H1 (cell line): ENCODE data around the gene KRTAP10-5. TPM values are rescaled to one million over a fixed set of nuclear protein-coding genes. Genes with fewer than 3 reads are reported as not detected.

Experiments used
- CTCF ChIA-PET: fragments of 300-600 bp; sonication (Branson Sonifier 250); formaldehyde crosslinking; loops from one replicate; lab custom pipeline; 2021; ENCODE audit not compliant: partially characterized antibody; lab: Charles Lee
- POLR2A ChIA-PET: fragments of 300-600 bp; sonication (Branson Sonifier 250); formaldehyde crosslinking; loops from one replicate; lab custom pipeline; 2021; ENCODE audit warnings: inconsistent platforms; ENCODE audit not compliant: partially characterized antibody; lab: Charles Lee
- DNase-seq, 2 experiments: peaks; one replicate each; pipeline versions ENCODE4 v3.0.0 to v3.0.0-alpha.2; 2010 to 2022; ENCODE audit warnings: low spot score in 2 of 2, low read depth in 1 of 2, mixed read lengths in 1 of 2
- FAIRE-seq: peaks from 2 replicates; lab custom pipeline; 2011; peaks lifted over from hg19 to GRCh38; lab: Jason Lieb, UNC
- H2AFZ ChIP-seq: 2 replicates; pipeline ENCODE4 v1.8.1; 2012; ENCODE audit warnings: low read length, inconsistent platforms
- H2AK5ac ChIP-seq: 2 replicates; pipeline ENCODE4 v1.6.1; 2013; ENCODE audit warnings: low read depth, low read length
- H2BK120ac ChIP-seq: replicated peaks from 2 replicates; pipeline ENCODE3; 2013; ENCODE audit warnings: low read depth, low read length, inconsistent platforms
- H2BK12ac ChIP-seq: 2 replicates; pipeline ENCODE4 v1.6.1; 2013; ENCODE audit warnings: low read depth, low read length
- H2BK15ac ChIP-seq: 2 replicates; pipeline ENCODE4 v1.6.1; 2013; ENCODE audit warnings: low read length
- H2BK20ac ChIP-seq: 2 replicates; pipeline ENCODE4 v1.6.1; 2013; ENCODE audit warnings: low read length
- H2BK5ac ChIP-seq: 2 replicates; pipeline ENCODE4 v1.6.1; 2013; ENCODE audit warnings: low read depth, low read length
- H3K14ac ChIP-seq: 2 replicates; pipeline ENCODE4 v1.6.1; 2013; ENCODE audit warnings: inconsistent platforms; ENCODE audit not compliant: insufficient read length
- H3K18ac ChIP-seq: 2 replicates; pipeline ENCODE4 v1.6.1; 2013; ENCODE audit warnings: low read length; ENCODE audit errors: extremely low read depth
- H3K23ac ChIP-seq: 2 replicates; pipeline ENCODE4 v1.6.1; 2013; ENCODE audit warnings: inconsistent platforms; ENCODE audit not compliant: insufficient read length
- H3K23me2 ChIP-seq: 2 replicates; pipeline ENCODE4 v1.6.1; 2013; ENCODE audit warnings: low read depth, low read length
- H3K27ac ChIP-seq: 2 replicates; pipeline ENCODE4 v1.6.1; 2011; ENCODE audit warnings: low read depth, low read length, inconsistent platforms
- H3K27me3 ChIP-seq, 4 experiments: replicated peaks in 1 of 4; 1 replicate in 1 of 4; 2 replicates in 3 of 4; pipeline versions ENCODE4 v1.6.1 to v1.8.1; 2011 to 2013; ENCODE audit warnings: low read length in 3 of 4, mild to moderate bottlenecking in 3 of 4, inconsistent platforms in 2 of 4, mixed read lengths in 2 of 4, moderate library complexity in 1 of 4; ENCODE audit not compliant: control insufficient read depth in 3 of 4, insufficient read depth in 3 of 4; ENCODE audit errors: extremely low read depth in 1 of 4
- H3K36me3 ChIP-seq, 4 experiments: 2 replicates each; pipeline versions ENCODE4 v1.6.1 to v1.8.1; 2011 to 2013; ENCODE audit warnings: mild to moderate bottlenecking in 4 of 4, low read length in 3 of 4, moderate library complexity in 2 of 4, control low read depth in 1 of 4, inconsistent platforms in 1 of 4; ENCODE audit not compliant: insufficient read depth in 4 of 4, control insufficient read depth in 2 of 4
- H3K4ac ChIP-seq: replicated peaks from 2 replicates; pipeline ENCODE3; 2013; ENCODE audit warnings: low read length, low read depth, mixed read lengths, inconsistent platforms; ENCODE audit not compliant: insufficient read length
- H3K4me1 ChIP-seq, 4 experiments: replicated peaks in 1 of 4; 1 replicate in 1 of 4; 2 replicates in 3 of 4; pipeline versions ENCODE4 v1.6.1 to v1.8.1; 2011 to 2013; ENCODE audit warnings: low read length in 3 of 4, inconsistent platforms in 2 of 4, mixed read lengths in 1 of 4; ENCODE audit not compliant: insufficient read depth in 4 of 4, control insufficient read depth in 3 of 4
- H3K4me2 ChIP-seq, 2 experiments: 2 replicates each; pipeline versions ENCODE4 v1.6.1 to v1.8.1; 2011 to 2013; ENCODE audit warnings: low read depth in 2 of 2, low read length in 2 of 2, control low read depth in 1 of 2, inconsistent platforms in 1 of 2, mild to moderate bottlenecking in 1 of 2; ENCODE audit not compliant: insufficient read depth in 1 of 2
- H3K4me3 ChIP-seq, 4 experiments: fragments of 200-600, 300-600 bp in 1 of 4; sonication (generic), shearing (Covaris generic), sonication (Bioruptor Twin) in 1 of 4; 2 replicates each; pipeline versions ENCODE4 v1.5.1 to v1.8.1; 2011 to 2016; ENCODE audit warnings: low read length in 4 of 4, low read depth in 3 of 4, control low read depth in 2 of 4, inconsistent platforms in 2 of 4, mild to moderate bottlenecking in 2 of 4, mixed read lengths in 1 of 4, moderate library complexity in 1 of 4; ENCODE audit not compliant: insufficient read depth in 2 of 4; ENCODE audit errors: extremely low read depth in 1 of 4
- H3K56ac ChIP-seq: replicated peaks from 2 replicates; pipeline ENCODE3; 2013; ENCODE audit warnings: low read depth, mild to moderate bottlenecking, mixed read lengths, low read length, inconsistent platforms; ENCODE audit not compliant: insufficient read length
- H3K79me1 ChIP-seq: 2 replicates; pipeline ENCODE4 v1.6.1; 2013; ENCODE audit warnings: low read depth, low read length, control low read depth
- H3K79me2 ChIP-seq, 2 experiments: 2 replicates each; pipeline versions ENCODE4 v1.6.1 to v1.8.1; 2012 to 2013; ENCODE audit warnings: low read length in 2 of 2, mild to moderate bottlenecking in 2 of 2, inconsistent platforms in 1 of 2; ENCODE audit not compliant: insufficient read depth in 2 of 2, control insufficient read depth in 1 of 2
- H3K9ac ChIP-seq, 4 experiments: replicated peaks in 1 of 4; 1 replicate in 1 of 4; 2 replicates in 3 of 4; pipeline versions ENCODE4 v1.6.1 to v1.8.1; 2011 to 2013; ENCODE audit warnings: low read depth in 3 of 4, low read length in 3 of 4, control low read depth in 2 of 4, mild to moderate bottlenecking in 2 of 4, moderate library complexity in 2 of 4, inconsistent platforms in 1 of 4; ENCODE audit errors: extremely low read depth in 1 of 4
- H3K9me3 ChIP-seq, 2 experiments: 2 replicates each; pipeline versions ENCODE4 v1.6.1 to v1.8.1; 2012 to 2013; ENCODE audit warnings: mild to moderate bottlenecking in 2 of 2, moderate library complexity in 2 of 2, control low read depth in 1 of 2, inconsistent platforms in 1 of 2, low read depth in 1 of 2, low read length in 1 of 2, mixed read lengths in 1 of 2; ENCODE audit not compliant: insufficient read depth in 2 of 2
- H4K20me1 ChIP-seq, 2 experiments: replicated peaks in 1 of 2; 2 replicates each; pipeline versions ENCODE3 to v1.8.1; 2011 to 2013; ENCODE audit warnings: inconsistent platforms in 2 of 2, low read length in 2 of 2, mild to moderate bottlenecking in 1 of 2; ENCODE audit not compliant: insufficient read depth in 2 of 2, control insufficient read depth in 1 of 2
- H4K5ac ChIP-seq: 2 replicates; pipeline ENCODE4 v1.6.1; 2013; ENCODE audit warnings: low read length, low read depth, mixed read lengths, inconsistent platforms; ENCODE audit not compliant: insufficient read length
- H4K8ac ChIP-seq: 2 replicates; pipeline ENCODE4 v1.8.0; 2013; ENCODE audit warnings: mild to moderate bottlenecking, moderate library complexity, low read length, inconsistent platforms; ENCODE audit not compliant: insufficient read depth; ENCODE audit errors: extremely low read depth
- H4K91ac ChIP-seq: replicated peaks from 2 replicates; pipeline ENCODE3; 2013; ENCODE audit warnings: low read length, mixed read lengths, inconsistent platforms; ENCODE audit not compliant: insufficient read length
- SUZ12 ChIP-seq: fragments of 200-600 bp; sonication (generic); IDR thresholded peaks from 2 replicates; pipeline ENCODE4 v1.6.1; 2012; ENCODE audit warnings: mild to moderate bottlenecking, inconsistent platforms, low read length, moderate library complexity, mixed read lengths
- WGBS, 2 experiments: shearing (Covaris generic) in 1 of 2; methylation state at CpG; one replicate each; pipeline versions ENCODE4 v1.1.6 to v1.1.7; 2013 to 2015; ENCODE audit warnings: low lambda C conversion rate in 2 of 2, mixed read lengths in 2 of 2, inconsistent platforms in 1 of 2, low coverage in 1 of 2, missing lambda C conversion rate in 1 of 2; ENCODE audit not compliant: insufficient replicate concordance in 2 of 2, insufficient coverage in 1 of 2, insufficient read length in 1 of 2; ENCODE audit errors: extremely low coverage in 1 of 2, missing lambda C conversion rate in 1 of 2; 5-methylcytosine and 5-hydroxymethylcytosine counted together
- polyA plus RNA-seq, 7 experiments: library from polyadenylated mRNA; depleted of rRNA in 3 of 7; stranded (reverse) in 5 of 7; unstranded in 2 of 7; fragments of >200 nt in 5 of 7; fragments of 200-250 nt in 2 of 7; gene quantifications; 1 replicate in 5 of 7; 2 replicates in 1 of 7; 4 replicates in 1 of 7; pipeline versions ENCODE4 v1.2.1 to v1.2.3, GENCODE V29; 2011 to 2013; ENCODE audit warnings: missing spikeins in 2 of 7, mixed read lengths in 2 of 7
- total RNA-seq: library from RNA; stranded (reverse); fragmentation: NEBNext Ultra II Directional; extraction: Animal tissue kit (Norgen Biotek cat#: 25700); gene quantifications from 2 replicates; pipeline ENCODE4 v1.2.1, GENCODE V29; 2021

The KRTAP10-5 gene
- total and polyA plus RNA-seq, 2 of the 8 experiments (the other 6 are each of a cell fraction or from before 2014, with no cell fraction given), result 0.09 TPM; not detected in 1

DNA sequence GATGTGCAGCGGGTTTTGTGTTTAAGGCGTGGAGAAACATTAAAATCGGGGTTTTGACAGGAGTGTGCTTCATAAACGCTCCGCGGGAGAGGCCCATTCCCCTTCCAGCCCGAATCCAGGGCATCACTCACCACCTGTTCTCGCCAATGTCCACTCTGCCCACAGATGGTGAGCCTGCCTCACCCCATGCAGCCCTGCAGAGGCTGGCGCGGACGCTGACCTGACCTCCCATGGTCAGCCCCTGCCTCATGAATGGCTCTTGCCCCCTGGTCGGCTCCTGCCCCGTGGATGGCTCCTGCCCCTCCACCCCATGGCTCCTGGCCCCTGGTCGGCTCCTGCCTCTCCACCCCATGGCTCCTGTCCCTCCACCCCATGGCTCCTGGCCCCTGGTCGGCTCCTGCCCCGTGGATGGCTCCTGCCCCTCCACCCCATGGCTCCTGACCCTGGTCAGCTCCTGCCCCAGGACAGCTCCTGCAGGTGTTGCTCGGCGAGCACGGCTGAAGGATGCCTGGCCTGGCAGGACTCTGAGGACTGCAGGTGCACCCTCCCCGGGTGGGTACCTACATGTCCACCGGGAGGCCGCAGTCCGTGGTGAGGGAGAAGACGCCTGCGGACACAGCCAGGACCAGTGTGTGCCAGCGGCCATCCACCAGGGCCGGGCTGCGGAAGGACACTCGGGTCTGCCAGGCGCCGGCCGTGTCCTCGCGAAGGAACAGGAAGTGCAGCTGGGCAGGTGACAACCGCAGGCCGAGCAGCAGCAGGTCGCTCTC is 47.1 kb downstream of the KRTAP10-5 start:
- H2BK12ac ChIP-seq, result peak overlapping the region; percentile 9; the same call in 1 of the 2 replicates

More for the DNA sequence above, 47.1 kb downstream of the KRTAP10-5 start:
- ChIA-PET CTCF (interaction anchor here (0.6 to 0.9 kb wide), 3 partner anchors 13 to 729 kb away, joined by 3 read pairs; no protein-coding TSS in a partner anchor), POLR2A (interaction anchor here (1.9 kb wide), 1 partner anchor 13 kb away, joined by 6 read pairs; no protein-coding TSS in a partner anchor)
- FAIRE-seq (no peak), DNase-seq (no peak)
- Histone ChIP-seq H2BK5ac (peak overlapping the region; percentile 44; the same call in 1 of the 2 replicates), H4K20me1 (peaks cover 0 to 2% of the 10 kb centered on the region in 2 experiments), H3K9ac (no peak overlapping the region), H2BK20ac (no peak overlapping the region), H2AFZ (no peak overlapping the region), H4K5ac (no peak overlapping the region), H3K27me3 (no peaks in the 10 kb centered on the region), H3K27ac (no peak overlapping the region), H3K23me2 (peaks cover 4% of the 10 kb centered on the region; the same call in 1 of the 2 replicates), H3K9me3 (no peaks in the 10 kb centered on the region), H2AK5ac (no peak overlapping the region), H4K91ac (no peak overlapping the region), H3K14ac (no peak overlapping the region), H3K4me3 (no peak overlapping the region), H2BK120ac (no peak overlapping the region), H3K23ac (no peak overlapping the region), H3K79me1 (no peaks in the 10 kb centered on the region), H3K4ac (no peak overlapping the region), H4K8ac (no peak overlapping the region), H3K4me1 (peaks cover 0 to 3% (median 0%) of the 10 kb centered on the region in 4 experiments; a peak in 1 of 7 replicates)
- WGBS, 2 experiments, result 93% methylated on average over 35 of the region's 37 CpGs; no CpG with 5 or more reads in 1 of the 2 experiments
- no peak for TF ChIP-seq SUZ12
- TF ChIP-seq, all 59 proteins: peak for 0
- Histone ChIP-seq H3K56ac (no peak overlapping the region), H3K79me2 (no peaks in the 10 kb centered on the region), H2BK15ac (peak overlapping the region; percentile 61; the same call in 1 of the 2 replicates), H3K36me3 (no peaks in the 10 kb centered on the region), H3K18ac (no peak overlapping the region), H3K4me2 (no peak overlapping the region)
